GM23338 (cell line): ENCODE results near the gene CEP95. TPM values are rescaled to one million over a fixed set of nuclear protein-coding genes. Genes with fewer than 3 reads are reported as not detected.
"Not testable (repeated sequence)": the region's sequence is repeated elsewhere in the genome, so short reads cannot be mapped to it uniquely, and the experiment has no call there.

Experiments used
- ATAC-seq: fragments of 200-7000 bp; cut with Tn5 transposase; 3 replicates; pipeline ENCODE4 v1.9.1; 2020
- DNase-seq: peaks from one replicate; pipeline ENCODE4 v3.0.0-alpha.2; 2015; ENCODE audit warnings: low spot score
- H2AFZ ChIP-seq: fragments of 200-600 bp; sonication (generic); 2 replicates; pipeline ENCODE4 v1.8.0; 2016; ENCODE audit warnings: antibody characterized with exemption, mild to moderate bottlenecking, moderate library complexity
- H3F3A ChIP-seq: fragments of 200-600 bp; sonication (generic); replicated peaks from 2 replicates; pipeline ENCODE4 v1.8.0; 2017; ENCODE audit warnings: antibody characterized with exemption, mixed run types, low read depth
- H3K27ac ChIP-seq: fragments of 200-600 bp; sonication (generic); 2 replicates; pipeline ENCODE4 v1.6.1; 2016; ENCODE audit warnings: low read depth
- H3K27me3 ChIP-seq: fragments of 200-600 bp; sonication (generic); 2 replicates; pipeline ENCODE4 v1.8.0; 2016; ENCODE audit warnings: mild to moderate bottlenecking, mixed run types, moderate library complexity; ENCODE audit not compliant: insufficient read depth
- H3K36me3 ChIP-seq: fragments of 200-600 bp; sonication (generic); 2 replicates; pipeline ENCODE4 v1.8.0; 2016; ENCODE audit warnings: mild to moderate bottlenecking; ENCODE audit not compliant: insufficient read depth
- H3K4me1 ChIP-seq: fragments of 200-600 bp; sonication (generic); 2 replicates; pipeline ENCODE4 v1.8.0; 2016; ENCODE audit warnings: mild to moderate bottlenecking, moderate library complexity; ENCODE audit not compliant: insufficient read depth
- H3K4me2 ChIP-seq: fragments of 200-600 bp; sonication (generic); 2 replicates; pipeline ENCODE4 v1.7.1; 2017; ENCODE audit warnings: mixed run types
- H3K4me3 ChIP-seq: fragments of 200-600 bp; sonication (generic); 2 replicates; pipeline ENCODE4 v1.6.1; 2016; ENCODE audit warnings: mixed run types
- H3K79me2 ChIP-seq: fragments of 200-600 bp; sonication (generic); replicated peaks from 2 replicates; pipeline ENCODE4 v1.8.0; 2017; ENCODE audit warnings: mild to moderate bottlenecking; ENCODE audit not compliant: insufficient read depth
- H3K9me2 ChIP-seq: fragments of 200-600 bp; sonication (generic); 2 replicates; pipeline ENCODE4 v1.8.0; 2017; ENCODE audit not compliant: insufficient read depth
- H4K20me1 ChIP-seq: fragments of 200-600 bp; sonication (generic); replicated peaks from 2 replicates; pipeline ENCODE4 v1.8.0; 2017; ENCODE audit warnings: mild to moderate bottlenecking; ENCODE audit not compliant: insufficient read depth
- H3K27ac Mint-ChIP-seq: 2 replicates; pipeline ENCODE4 v1.8.0; 2020; ENCODE audit warnings: inconsistent platforms, mild to moderate bottlenecking, moderate library complexity, mixed read lengths
- H3K27me3 Mint-ChIP-seq: 3 replicates; pipeline ENCODE4 v1.8.0; 2022; ENCODE audit warnings: low read depth, mild to moderate bottlenecking, moderate library complexity, mixed read lengths, inconsistent platforms; ENCODE audit not compliant: insufficient read depth, poor library complexity
- H3K36me3 Mint-ChIP-seq: 3 replicates; pipeline ENCODE4 v1.8.0; 2021; ENCODE audit warnings: low read depth, mild to moderate bottlenecking, inconsistent platforms, moderate library complexity, mixed read lengths
- H3K4me1 Mint-ChIP-seq: 3 replicates; pipeline ENCODE4 v1.8.0; 2020; ENCODE audit warnings: mild to moderate bottlenecking, inconsistent platforms, mixed read lengths
- H3K4me3 Mint-ChIP-seq: 3 replicates; pipeline ENCODE4 v1.8.0; 2021; ENCODE audit warnings: moderate library complexity, mild to moderate bottlenecking, inconsistent platforms, mixed read lengths
- H3K9me3 Mint-ChIP-seq: 3 replicates; pipeline ENCODE4 v1.8.0; 2020; ENCODE audit warnings: moderate library complexity, mild to moderate bottlenecking, inconsistent platforms, mixed read lengths
- EZH2 ChIP-seq: fragments of 200-600 bp; sonication (generic); IDR thresholded peaks from one replicate; pipeline ENCODE4 v1.8.0; 2017; ENCODE audit warnings: antibody characterized with exemption, mild to moderate bottlenecking, low read depth; ENCODE audit not compliant: unreplicated experiment
- JUNB ChIP-seq: IDR thresholded peaks from one replicate; pipeline ENCODE4 v1.6.1; 2016; ENCODE audit warnings: antibody characterized with exemption; ENCODE audit not compliant: unreplicated experiment
- NANOG ChIP-seq: IDR thresholded peaks from 2 replicates; pipeline ENCODE4 v1.6.1; 2016; ENCODE audit warnings: antibody characterized with exemption, borderline replicate concordance
- STAT1 ChIP-seq: IDR thresholded peaks from one replicate; pipeline ENCODE4 v1.6.1; 2016; ENCODE audit warnings: antibody characterized with exemption; ENCODE audit not compliant: unreplicated experiment
- polyA plus RNA-seq: library from polyadenylated mRNA; unstranded; fragments of >200 nt; fragmentation: Nextera tagmentation; extraction: Ambion mirVana; gene quantifications from 2 replicates; pipeline ENCODE4 v1.2.1, GENCODE V29; 2016
- total RNA-seq: library from RNA; depleted of rRNA; stranded (reverse); fragments of >200 nt; shearing (Covaris generic); gene quantifications from 2 replicates; pipeline ENCODE4 v1.2.3, GENCODE V29; 2014
- TF ChIP-seq, protein P1 (sequence below): IDR thresholded peaks from one replicate; pipeline ENCODE4 v1.6.1; 2018; ENCODE audit warnings: antibody characterized with exemption; ENCODE audit not compliant: unreplicated experiment
- TF ChIP-seq, protein P2 (sequence below): fragments of 250-450 bp; sonication (Bioruptor Pico); IDR thresholded peaks from 2 replicates; pipeline ENCODE4 v1.5.0; 2020; ENCODE audit warnings: mild to moderate bottlenecking, moderate library complexity

CEP95 gene
- total and polyA plus RNA-seq, 2 experiments from 2014 or later = 41.1 to 45.4 TPM

- Histone ChIP-seq H3K4me2 (no peak overlapping the region), H3K4me3 (no peak overlapping the region), H3K27ac (no peak overlapping the region), H3K4me1 (no peaks in the 10 kb centered on the region), H3K79me2 (no peaks in the 10 kb centered on the region), H3F3A (no peaks in the 10 kb centered on the region), H4K20me1 (no peaks in the 10 kb centered on the region), H3K27me3 (no peaks in the 10 kb centered on the region), H3K36me3 (no peaks in the 10 kb centered on the region), H3K9me2 (no peaks in the 10 kb centered on the region), H2AFZ (no peak overlapping the region)
- Mint-ChIP-seq H3K27me3 (peaks cover 2% of the 10 kb centered on the region), H3K4me3 (no peak overlapping the region), H3K9me3 (no peaks in the 10 kb centered on the region), H3K36me3 (no peaks in the 10 kb centered on the region), H3K4me1 (no peaks in the 10 kb centered on the region; the same call in 2 of the 3 replicates), H3K27ac (no peak overlapping the region)
- ATAC-seq = no peak
- TF ChIP-seq NANOG = no peak
- no peak for DNase-seq
Measured at GRCh38 chr17:64458756-64459155, 48.0 kb upstream of the CEP95 start.

DNA sequence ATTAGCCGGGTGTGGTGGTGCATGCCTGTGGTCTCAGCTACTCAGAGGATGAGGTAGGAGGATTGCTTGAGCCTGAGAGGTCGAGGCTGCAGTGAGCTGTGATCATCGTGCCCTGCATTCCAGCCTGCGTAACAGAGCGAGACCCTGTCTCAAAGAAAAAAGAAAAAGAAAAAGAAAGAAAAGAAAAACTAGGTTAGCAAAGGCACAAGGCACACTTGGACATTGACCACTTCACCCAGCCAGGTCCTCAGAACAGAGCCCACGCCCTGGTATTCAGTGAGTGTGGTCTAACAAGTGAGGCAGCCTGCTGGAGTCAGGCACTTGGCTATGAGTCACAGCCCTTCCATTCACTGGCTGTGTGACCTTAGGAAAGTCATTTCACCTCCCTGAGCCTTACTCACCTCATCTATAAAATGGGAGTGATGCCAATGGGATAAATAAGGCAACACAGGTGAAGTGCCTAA, 47.5 kb upstream of the CEP95 start:
- Histone ChIP-seq H3K36me3 (no peaks in the 10 kb centered on the region), H3K4me3 (no peak overlapping the region), H2AFZ (no peak overlapping the region), H3K9me2 (no peaks in the 10 kb centered on the region), H3F3A (no peaks in the 10 kb centered on the region), H3K79me2 (no peaks in the 10 kb centered on the region), H3K4me2 (no peak overlapping the region), H3K27ac (no peak overlapping the region), H3K4me1 (no peaks in the 10 kb centered on the region), H4K20me1 (no peaks in the 10 kb centered on the region), H3K27me3 (no peaks in the 10 kb centered on the region)
- H3K4me3 Mint-ChIP-seq = no peak overlapping the region
- no peaks in the 10 kb centered on the region for H3K9me3 Mint-ChIP-seq
- DNase-seq (no peak), ATAC-seq (no peak)
- no peaks in the 10 kb centered on the region; the same call in 2 of the 3 replicates for H3K4me1 Mint-ChIP-seq
- H3K27me3 Mint-ChIP-seq = peaks cover 2% of the 10 kb centered on the region
- H3K27ac Mint-ChIP-seq = no peak overlapping the region
- TF ChIP-seq, protein P1, sequence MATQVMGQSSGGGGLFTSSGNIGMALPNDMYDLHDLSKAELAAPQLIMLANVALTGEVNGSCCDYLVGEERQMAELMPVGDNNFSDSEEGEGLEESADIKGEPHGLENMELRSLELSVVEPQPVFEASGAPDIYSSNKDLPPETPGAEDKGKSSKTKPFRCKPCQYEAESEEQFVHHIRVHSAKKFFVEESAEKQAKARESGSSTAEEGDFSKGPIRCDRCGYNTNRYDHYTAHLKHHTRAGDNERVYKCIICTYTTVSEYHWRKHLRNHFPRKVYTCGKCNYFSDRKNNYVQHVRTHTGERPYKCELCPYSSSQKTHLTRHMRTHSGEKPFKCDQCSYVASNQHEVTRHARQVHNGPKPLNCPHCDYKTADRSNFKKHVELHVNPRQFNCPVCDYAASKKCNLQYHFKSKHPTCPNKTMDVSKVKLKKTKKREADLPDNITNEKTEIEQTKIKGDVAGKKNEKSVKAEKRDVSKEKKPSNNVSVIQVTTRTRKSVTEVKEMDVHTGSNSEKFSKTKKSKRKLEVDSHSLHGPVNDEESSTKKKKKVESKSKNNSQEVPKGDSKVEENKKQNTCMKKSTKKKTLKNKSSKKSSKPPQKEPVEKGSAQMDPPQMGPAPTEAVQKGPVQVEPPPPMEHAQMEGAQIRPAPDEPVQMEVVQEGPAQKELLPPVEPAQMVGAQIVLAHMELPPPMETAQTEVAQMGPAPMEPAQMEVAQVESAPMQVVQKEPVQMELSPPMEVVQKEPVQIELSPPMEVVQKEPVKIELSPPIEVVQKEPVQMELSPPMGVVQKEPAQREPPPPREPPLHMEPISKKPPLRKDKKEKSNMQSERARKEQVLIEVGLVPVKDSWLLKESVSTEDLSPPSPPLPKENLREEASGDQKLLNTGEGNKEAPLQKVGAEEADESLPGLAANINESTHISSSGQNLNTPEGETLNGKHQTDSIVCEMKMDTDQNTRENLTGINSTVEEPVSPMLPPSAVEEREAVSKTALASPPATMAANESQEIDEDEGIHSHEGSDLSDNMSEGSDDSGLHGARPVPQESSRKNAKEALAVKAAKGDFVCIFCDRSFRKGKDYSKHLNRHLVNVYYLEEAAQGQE = no peak
- TF ChIP-seq JUNB = no peak
- TF ChIP-seq EZH2 = no peak
- TF ChIP-seq, protein P2, sequence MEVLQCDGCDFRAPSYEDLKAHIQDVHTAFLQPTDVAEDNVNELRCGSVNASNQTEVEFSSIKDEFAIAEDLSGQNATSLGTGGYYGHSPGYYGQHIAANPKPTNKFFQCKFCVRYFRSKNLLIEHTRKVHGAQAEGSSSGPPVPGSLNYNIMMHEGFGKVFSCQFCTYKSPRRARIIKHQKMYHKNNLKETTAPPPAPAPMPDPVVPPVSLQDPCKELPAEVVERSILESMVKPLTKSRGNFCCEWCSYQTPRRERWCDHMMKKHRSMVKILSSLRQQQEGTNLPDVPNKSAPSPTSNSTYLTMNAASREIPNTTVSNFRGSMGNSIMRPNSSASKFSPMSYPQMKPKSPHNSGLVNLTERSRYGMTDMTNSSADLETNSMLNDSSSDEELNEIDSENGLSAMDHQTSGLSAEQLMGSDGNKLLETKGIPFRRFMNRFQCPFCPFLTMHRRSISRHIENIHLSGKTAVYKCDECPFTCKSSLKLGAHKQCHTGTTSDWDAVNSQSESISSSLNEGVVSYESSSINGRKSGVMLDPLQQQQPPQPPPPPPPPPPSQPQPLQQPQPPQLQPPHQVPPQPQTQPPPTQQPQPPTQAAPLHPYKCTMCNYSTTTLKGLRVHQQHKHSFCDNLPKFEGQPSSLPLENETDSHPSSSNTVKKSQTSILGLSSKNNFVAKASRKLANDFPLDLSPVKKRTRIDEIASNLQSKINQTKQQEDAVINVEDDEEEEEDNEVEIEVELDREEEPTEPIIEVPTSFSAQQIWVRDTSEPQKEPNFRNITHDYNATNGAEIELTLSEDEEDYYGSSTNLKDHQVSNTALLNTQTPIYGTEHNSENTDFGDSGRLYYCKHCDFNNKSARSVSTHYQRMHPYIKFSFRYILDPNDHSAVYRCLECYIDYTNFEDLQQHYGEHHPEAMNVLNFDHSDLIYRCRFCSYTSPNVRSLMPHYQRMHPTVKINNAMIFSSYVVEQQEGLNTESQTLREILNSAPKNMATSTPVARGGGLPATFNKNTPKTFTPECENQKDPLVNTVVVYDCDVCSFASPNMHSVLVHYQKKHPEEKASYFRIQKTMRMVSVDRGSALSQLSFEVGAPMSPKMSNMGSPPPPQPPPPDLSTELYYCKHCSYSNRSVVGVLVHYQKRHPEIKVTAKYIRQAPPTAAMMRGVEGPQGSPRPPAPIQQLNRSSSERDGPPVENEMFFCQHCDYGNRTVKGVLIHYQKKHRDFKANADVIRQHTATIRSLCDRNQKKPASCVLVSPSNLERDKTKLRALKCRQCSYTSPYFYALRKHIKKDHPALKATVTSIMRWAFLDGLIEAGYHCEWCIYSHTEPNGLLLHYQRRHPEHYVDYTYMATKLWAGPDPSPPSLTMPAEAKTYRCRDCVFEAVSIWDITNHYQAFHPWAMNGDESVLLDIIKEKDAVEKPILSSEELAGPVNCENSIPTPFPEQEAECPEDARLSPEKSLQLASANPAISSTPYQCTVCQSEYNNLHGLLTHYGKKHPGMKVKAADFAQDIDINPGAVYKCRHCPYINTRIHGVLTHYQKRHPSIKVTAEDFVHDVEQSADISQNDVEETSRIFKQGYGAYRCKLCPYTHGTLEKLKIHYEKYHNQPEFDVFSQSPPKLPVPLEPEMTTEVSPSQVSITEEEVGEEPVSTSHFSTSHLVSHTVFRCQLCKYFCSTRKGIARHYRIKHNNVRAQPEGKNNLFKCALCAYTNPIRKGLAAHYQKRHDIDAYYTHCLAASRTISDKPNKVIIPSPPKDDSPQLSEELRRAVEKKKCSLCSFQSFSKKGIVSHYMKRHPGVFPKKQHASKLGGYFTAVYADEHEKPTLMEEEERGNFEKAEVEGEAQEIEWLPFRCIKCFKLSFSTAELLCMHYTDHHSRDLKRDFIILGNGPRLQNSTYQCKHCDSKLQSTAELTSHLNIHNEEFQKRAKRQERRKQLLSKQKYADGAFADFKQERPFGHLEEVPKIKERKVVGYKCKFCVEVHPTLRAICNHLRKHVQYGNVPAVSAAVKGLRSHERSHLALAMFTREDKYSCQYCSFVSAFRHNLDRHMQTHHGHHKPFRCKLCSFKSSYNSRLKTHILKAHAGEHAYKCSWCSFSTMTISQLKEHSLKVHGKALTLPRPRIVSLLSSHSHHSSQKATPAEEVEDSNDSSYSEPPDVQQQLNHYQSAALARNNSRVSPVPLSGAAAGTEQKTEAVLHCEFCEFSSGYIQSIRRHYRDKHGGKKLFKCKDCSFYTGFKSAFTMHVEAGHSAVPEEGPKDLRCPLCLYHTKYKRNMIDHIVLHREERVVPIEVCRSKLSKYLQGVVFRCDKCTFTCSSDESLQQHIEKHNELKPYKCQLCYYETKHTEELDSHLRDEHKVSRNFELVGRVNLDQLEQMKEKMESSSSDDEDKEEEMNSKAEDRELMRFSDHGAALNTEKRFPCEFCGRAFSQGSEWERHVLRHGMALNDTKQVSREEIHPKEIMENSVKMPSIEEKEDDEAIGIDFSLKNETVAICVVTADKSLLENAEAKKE = no peak
- TF ChIP-seq STAT1 = no peak
- no peaks in the 10 kb centered on the region for H3K36me3 Mint-ChIP-seq

- H3K36me3 ChIP-seq, H3K27ac Mint-ChIP-seq, ATAC-seq, H3K36me3 Mint-ChIP-seq, DNase-seq, H3K79me2 ChIP-seq, H3K9me2 ChIP-seq, H3K27me3 ChIP-seq, H3K4me1 Mint-ChIP-seq, H3K4me2 ChIP-seq, H3K4me3 ChIP-seq, H2AFZ ChIP-seq, H3K4me3 Mint-ChIP-seq, H3K27me3 Mint-ChIP-seq, H3F3A ChIP-seq, H4K20me1 ChIP-seq, H3K27ac ChIP-seq, H3K9me3 Mint-ChIP-seq, H3K4me1 ChIP-seq: not testable (repeated sequence)
Measured at GRCh38 chr17:64459818-64460217, 47.0 kb upstream of the CEP95 start.
